ENCODE data around the gene MAP2K1.
"Not testable (repeated sequence)": the region's sequence is repeated elsewhere in the genome, so short reads cannot be mapped to it uniquely, and the experiment has no call there.

MAP2K1 gene

GRCh38 chr15:66476535-66476934, 89.8 kb downstream of the MAP2K1 start:
- DNase-seq (ENCODE audit: low read depth) = no peak

- no peak for DNase-seq (ENCODE audit: low read depth)
These were observed 90.3 kb downstream of the MAP2K1 start for GRCh38 chr15:66477011-66477410.

- DNase-seq (ENCODE audit: low read depth) = no peak
These were observed 93.6 kb downstream of the MAP2K1 start for GRCh38 chr15:66480267-66480666.

- DNase-seq (ENCODE audit: low read depth) = peak; percentile 41
These were observed 94.6 kb downstream of the MAP2K1 start for GRCh38 chr15:66481107-66481856.

- DNase-seq (ENCODE audit: low read depth) = no peak
These were observed 95.8 kb downstream of the MAP2K1 start for GRCh38 chr15:66482539-66482938.

GRCh38 chr15:66483131-66483566, 96.4 kb downstream of the MAP2K1 start:
- peak; percentile 28 for DNase-seq (ENCODE audit: low read depth)

- DNase-seq (ENCODE audit: low read depth) = no peak
These were observed 97.9 kb downstream of the MAP2K1 start for GRCh38 chr15:66484539-66485112.

- no peak for DNase-seq (ENCODE audit: low read depth)
These were observed 100.2 kb downstream of the MAP2K1 start for GRCh38 chr15:66486887-66487286.

GRCh38 chr15:66488525-66488924, 101.8 kb downstream of the MAP2K1 start:
- no peak for DNase-seq (ENCODE audit: low read depth)

GRCh38 chr15:66489179-66489791, 102.6 kb downstream of the MAP2K1 start:
- no peak for DNase-seq (ENCODE audit: low read depth)

- DNase-seq (ENCODE audit: low read depth) = no peak
These were observed 105.1 kb downstream of the MAP2K1 start for GRCh38 chr15:66491846-66492245.

GRCh38 chr15:66494262-66494661, 107.5 kb downstream of the MAP2K1 start:
- DNase-seq (ENCODE audit: low read depth) = no peak

GRCh38 chr15:66496951-66497501, 110.3 kb downstream of the MAP2K1 start:
- DNase-seq (ENCODE audit: low read depth) = peak; percentile 33

GRCh38 chr15:66497502-66498455, 111.1 kb downstream of the MAP2K1 start, which contains the start of gene SNAPC5:
Gene SNAPC5, minus strand, starts transcription at chr15:66497762. Its CDS starts 31 bp downstream, at chr15:66497731.
- DNase-seq (ENCODE audit: low read depth) = peak; percentile 94

- DNase-seq (ENCODE audit: low read depth) = peak; percentile 66
These were observed 112.0 kb downstream of the MAP2K1 start for GRCh38 chr15:66498501-66499386.

- DNase-seq (ENCODE audit: low read depth) = not testable (repeated sequence)
These were observed 113.6 kb downstream of the MAP2K1 start for GRCh38 chr15:66500346-66500745.

- DNase-seq (ENCODE audit: low read depth) = no peak
These were observed 115.8 kb downstream of the MAP2K1 start for GRCh38 chr15:66502491-66502890.

- peak; percentile 44 for DNase-seq (ENCODE audit: low read depth)
These were observed 116.4 kb downstream of the MAP2K1 start for GRCh38 chr15:66503041-66503648.

- no peak for DNase-seq (ENCODE audit: low read depth)
These were observed 117.3 kb downstream of the MAP2K1 start for GRCh38 chr15:66503780-66504562.

Data from ELR (cell line).